ENCODE results near the gene CACTIN. TPM values are rescaled to one million over a fixed set of nuclear protein-coding genes. Genes with fewer than 3 reads are reported as not detected.
A peak's percentile ranks its signal among the peaks of the same experiment; 100 is the strongest.
"Not testable (repeated sequence)": the region's sequence is repeated elsewhere in the genome, so short reads cannot be mapped to it uniquely, and the experiment has no call there.

CACTIN gene
- total and polyA plus RNA-seq, 2 donors, result 11.1 to 27.7 TPM

DNA sequence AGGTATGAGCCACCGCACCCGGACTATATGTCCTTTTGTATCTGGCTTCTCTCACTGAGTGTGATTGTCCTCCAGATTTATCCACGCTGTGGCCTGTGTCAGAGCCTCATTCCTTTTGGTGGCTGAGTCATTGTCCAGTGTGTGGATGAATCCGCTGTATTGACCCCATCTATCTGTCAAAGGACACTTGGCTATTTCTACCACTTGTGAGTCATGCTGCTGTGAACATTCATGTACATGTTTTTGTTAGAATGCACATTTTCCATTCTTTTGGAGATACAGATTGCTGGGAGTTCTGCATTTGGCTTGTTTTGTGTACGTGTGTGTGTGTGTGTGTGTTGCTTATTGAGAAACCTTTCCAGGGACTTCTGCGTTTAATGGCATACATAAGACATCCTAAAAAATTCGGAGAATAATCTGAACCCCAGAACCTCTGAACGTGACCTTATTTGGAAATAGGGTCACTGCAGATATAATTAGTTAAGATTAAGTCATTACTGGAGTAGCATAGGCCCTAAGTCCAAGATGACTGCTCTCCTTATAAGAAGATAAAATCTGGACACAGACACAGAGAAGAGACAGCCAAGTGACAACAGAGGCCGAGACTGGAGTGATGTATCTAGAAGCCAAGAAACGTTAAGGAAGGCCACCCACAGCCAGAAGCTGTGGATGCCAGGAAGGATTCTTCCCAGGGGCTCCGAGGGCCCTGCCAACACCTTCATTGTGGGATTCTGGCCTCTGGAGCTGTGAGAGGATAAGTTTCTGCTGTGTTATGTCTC, 46.2 kb downstream of the CACTIN start:
- WGBS, result 35% methylated on average over 11 of the region's 11 CpGs

DNA sequence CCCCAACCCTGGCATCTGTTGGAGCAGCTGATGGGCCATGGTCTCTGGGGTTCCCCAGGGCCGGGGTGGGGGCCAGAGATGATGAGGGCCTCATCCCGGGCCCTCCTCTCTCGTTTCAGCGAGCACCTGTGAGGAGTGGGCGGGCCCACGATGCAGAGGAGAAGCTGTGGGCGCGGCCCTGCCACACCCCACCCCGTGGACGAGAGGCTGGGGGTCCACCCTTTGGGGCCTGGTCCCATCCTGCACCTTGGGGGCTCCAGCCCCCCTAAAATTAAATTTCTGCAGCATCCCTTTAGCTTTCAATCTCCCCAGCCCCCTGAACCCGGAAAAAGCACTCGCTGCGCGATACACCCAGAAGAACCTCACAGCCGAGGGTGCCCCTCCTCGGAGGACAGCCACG, 48.2 kb downstream of the CACTIN start:
- no peak overlapping the region for H3K4me3 ChIP-seq (ENCODE audit: low read depth, low read length)
- no peak for DNase-seq (ENCODE audit: extremely low spot score)
- no peaks in the 10 kb centered on the region for H3K36me3 ChIP-seq (ENCODE audit: insufficient read depth)
- H3K4me1 ChIP-seq (ENCODE audit: insufficient read depth), result peaks cover 3% of the 10 kb centered on the region
- no peak overlapping the region for H3K27ac ChIP-seq (ENCODE audit: low read depth)
- WGBS, result 79% methylated on average over 17 of the region's 17 CpGs

More for the DNA sequence above, 46.2 kb downstream of the CACTIN start:
- no peak overlapping the region for H3K4me3 ChIP-seq (ENCODE audit: low read depth, low read length)
- H3K36me3 ChIP-seq (ENCODE audit: insufficient read depth), result no peaks in the 10 kb centered on the region
- peaks cover 3% of the 10 kb centered on the region for H3K4me1 ChIP-seq (ENCODE audit: insufficient read depth)
- DNase-seq (ENCODE audit: extremely low spot score), result no peak
- H3K27ac ChIP-seq (ENCODE audit: low read depth), result no peak overlapping the region

DNA sequence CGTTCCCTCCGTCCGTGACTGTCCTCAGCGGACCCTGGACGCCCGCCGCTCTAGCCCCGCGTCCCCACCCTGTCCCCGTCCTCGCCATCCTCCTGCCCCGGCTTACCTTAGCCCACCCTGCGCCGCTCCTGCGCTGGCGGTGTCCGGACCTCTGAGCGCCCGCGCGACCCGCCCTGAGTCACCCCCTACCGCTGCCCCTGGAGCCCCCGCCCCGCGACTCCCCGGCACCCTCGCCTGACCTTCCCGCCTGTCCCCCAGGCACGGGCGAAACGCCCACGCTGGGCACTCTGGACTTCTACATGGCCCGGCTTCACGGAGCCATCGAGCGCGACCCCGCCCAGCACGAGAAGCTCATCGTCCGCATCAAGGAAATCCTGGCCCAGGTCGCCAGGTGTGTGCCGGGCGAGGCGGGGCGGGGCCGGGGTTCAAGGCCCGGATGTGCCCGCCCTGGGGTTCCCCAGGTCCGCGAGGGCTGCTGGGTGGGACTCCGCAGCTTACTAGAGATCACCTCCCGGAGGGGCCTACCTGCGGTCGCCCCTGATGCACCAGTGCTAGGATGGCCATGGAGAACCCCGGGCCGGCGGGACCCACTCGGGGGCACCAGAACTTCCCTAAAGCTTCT, 48.8 kb downstream of the CACTIN start:
- DNase-seq (ENCODE audit: extremely low spot score), result no peak
- H3K4me1 ChIP-seq (ENCODE audit: insufficient read depth), result peaks cover 3% of the 10 kb centered on the region
- H3K27ac ChIP-seq (ENCODE audit: low read depth), result no peak overlapping the region
- no peak overlapping the region for H3K4me3 ChIP-seq (ENCODE audit: low read depth, low read length)
- 79% methylated on average over 60 of the region's 60 CpGs for WGBS
- H3K36me3 ChIP-seq (ENCODE audit: insufficient read depth), result no peaks in the 10 kb centered on the region

DNA sequence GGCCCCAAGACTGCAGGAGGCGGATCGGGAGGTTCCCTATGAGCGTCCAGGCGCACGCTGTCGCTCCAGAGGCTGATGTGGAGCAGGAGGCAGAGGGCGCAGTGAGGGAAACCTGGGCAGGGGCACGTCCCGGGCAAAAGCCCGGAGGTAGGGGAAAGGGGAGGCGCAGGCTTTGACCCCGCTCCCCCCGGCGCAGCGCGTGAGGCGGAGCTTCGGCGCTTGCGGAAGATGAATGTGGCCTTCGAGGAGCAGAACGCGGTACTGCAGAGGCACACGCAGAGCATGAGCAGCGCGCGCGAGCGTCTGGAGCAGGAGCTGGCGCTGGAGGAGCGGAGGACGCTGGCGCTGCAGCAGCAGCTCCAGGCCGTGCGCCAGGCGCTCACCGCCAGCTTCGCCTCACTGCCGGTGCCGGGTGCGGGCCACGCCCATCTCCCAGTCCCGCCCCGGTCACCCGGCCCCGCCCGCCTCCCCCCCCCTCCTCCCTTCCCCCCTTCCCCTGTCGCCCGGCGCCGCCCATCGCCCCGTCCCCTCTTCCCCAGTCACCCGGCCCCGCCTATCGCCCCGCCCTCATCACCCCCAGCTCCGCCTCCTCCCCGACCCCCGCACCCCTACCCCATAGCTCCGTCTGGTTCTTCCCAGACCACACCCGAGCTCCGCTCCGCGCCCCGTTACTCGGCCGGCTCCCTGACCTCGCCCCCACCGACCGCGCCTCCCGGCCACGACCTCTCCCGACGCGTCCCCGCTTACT, 49.7 kb downstream of the CACTIN start:
- 21% methylated on average over 72 of the region's 78 CpGs for WGBS
- Histone ChIP-seq H3K4me1 (ENCODE audit: insufficient read depth) (peaks cover 3% of the 10 kb centered on the region), H3K4me3 (ENCODE audit: low read depth, low read length) (peak overlapping the region; percentile 33), H3K36me3 (ENCODE audit: insufficient read depth) (no peaks in the 10 kb centered on the region), H3K27ac (ENCODE audit: low read depth) (peak overlapping the region; percentile 33)
- no peak for DNase-seq (ENCODE audit: extremely low spot score)

DNA sequence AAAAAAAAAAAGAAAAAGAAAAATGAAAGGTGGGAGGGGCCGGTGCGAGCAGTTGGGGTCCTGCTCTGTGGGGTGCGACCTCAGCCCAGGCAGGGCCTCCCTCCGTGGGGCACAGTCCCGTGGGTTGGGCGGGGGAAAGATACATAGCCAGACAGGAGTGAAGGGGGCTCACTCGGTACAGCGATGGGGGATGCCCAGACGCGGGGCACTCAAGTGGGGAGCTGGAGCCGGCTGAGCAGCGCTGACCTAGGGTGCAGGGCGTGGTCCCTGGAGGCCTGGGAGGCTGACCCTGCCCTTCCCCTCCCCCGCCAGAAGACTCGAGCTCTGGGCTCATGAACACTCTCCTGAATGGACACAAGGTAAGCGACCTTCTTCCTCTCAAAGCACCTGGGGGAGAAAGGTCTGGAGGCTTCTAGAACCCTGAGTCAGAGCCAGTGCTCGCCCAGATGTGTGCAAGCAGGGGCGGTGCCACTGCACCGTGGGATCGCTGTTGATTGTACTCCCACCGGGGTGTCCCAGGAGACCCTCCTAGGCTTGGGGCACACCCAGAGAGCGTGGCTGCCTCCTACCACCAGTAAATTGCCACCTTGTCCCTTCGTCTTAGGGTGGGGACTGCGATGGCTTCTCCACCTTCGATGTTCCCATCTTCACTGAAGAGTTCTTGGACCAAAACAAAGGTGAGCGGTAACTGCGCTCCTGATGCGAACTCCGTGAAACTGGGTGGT, 50.5 kb downstream of the CACTIN start:
- H3K36me3 ChIP-seq (ENCODE audit: insufficient read depth), result no peaks in the 10 kb centered on the region
- DNase-seq (ENCODE audit: extremely low spot score), result no peak
- peak overlapping the region; percentile 33 for H3K4me3 ChIP-seq (ENCODE audit: low read depth, low read length)
- 76% methylated on average over 29 of the region's 29 CpGs for WGBS
- peaks cover 3% of the 10 kb centered on the region for H3K4me1 ChIP-seq (ENCODE audit: insufficient read depth)
- H3K27ac ChIP-seq (ENCODE audit: low read depth), result no peak overlapping the region

DNA sequence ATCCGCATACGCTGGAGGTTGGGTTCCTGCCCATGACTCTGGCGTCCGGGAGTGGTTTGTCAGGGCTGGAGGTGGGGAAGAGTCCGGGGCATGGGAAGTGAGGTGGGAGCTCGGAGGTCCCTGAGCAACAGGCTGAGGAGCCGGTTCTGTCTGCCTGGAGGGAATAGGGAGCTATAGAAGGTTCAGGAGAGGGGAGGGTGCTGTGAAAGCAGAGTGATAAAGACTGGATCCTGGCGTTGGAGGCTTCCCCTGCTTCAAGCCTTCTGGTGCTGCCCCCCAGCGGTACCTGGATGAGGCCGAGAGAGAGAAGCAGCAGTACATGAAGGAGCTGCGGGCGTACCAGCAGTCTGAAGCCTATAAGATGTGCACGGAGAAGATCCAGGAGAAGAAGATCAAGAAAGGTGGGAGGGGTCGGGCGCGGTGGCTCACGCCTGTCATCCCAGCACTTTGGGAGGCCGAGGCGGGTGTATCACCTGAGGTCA, 51.3 kb downstream of the CACTIN start:
- H3K36me3 ChIP-seq (ENCODE audit: insufficient read depth), result no peaks in the 10 kb centered on the region
- H3K4me3 ChIP-seq (ENCODE audit: low read depth, low read length), result no peak overlapping the region
- DNase-seq (ENCODE audit: extremely low spot score), result no peak
- WGBS, result 91% methylated on average over 19 of the region's 19 CpGs
- no peak overlapping the region for H3K27ac ChIP-seq (ENCODE audit: low read depth)
- H3K4me1 ChIP-seq (ENCODE audit: insufficient read depth), result peaks cover 3% of the 10 kb centered on the region

DNA sequence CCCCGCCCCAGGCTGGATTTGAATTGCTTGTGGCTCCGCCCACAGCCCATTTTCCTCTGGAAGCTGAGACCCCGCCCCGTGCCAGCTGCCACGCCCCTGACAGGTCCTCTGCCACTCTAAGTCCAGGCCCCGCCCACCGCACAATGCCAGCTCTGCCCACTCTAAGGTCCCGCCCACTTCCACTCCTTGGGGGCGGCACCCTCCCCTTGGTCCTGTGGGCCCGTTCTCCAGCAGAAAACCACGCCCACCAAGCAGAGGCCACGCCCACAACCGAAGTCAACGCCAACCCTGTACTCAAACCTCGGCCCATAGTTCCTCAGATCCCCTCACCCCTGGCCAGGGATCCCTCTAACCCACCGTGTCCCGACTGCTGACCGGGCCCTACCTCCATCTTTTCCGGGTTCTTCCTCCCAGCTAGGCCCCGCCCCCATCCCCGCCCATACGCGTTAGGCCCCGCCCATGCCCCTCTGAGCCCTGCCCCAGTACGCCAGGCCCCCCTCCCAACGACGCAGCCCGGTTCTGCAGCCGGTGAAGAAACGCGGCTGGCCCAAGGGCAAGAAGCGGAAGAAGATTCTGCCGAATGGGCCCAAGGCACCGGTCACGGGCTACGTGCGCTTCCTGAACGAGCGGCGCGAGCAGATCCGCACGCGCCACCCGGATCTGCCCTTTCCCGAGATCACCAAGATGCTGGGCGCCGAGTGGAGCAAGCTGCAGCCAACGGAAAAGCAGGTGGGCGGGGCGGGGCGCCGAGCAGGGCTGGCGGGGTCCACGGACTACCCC, 52.5 kb downstream of the CACTIN start:
- no peak overlapping the region for H3K27ac ChIP-seq (ENCODE audit: low read depth)
- 56% methylated on average over 55 of the region's 55 CpGs for WGBS
- no peak for DNase-seq (ENCODE audit: extremely low spot score)
- peak overlapping the region; percentile 94 for H3K4me3 ChIP-seq (ENCODE audit: low read depth, low read length)
- H3K4me1 ChIP-seq (ENCODE audit: insufficient read depth), result peaks cover 3% of the 10 kb centered on the region
- H3K36me3 ChIP-seq (ENCODE audit: insufficient read depth), result no peaks in the 10 kb centered on the region

DNA sequence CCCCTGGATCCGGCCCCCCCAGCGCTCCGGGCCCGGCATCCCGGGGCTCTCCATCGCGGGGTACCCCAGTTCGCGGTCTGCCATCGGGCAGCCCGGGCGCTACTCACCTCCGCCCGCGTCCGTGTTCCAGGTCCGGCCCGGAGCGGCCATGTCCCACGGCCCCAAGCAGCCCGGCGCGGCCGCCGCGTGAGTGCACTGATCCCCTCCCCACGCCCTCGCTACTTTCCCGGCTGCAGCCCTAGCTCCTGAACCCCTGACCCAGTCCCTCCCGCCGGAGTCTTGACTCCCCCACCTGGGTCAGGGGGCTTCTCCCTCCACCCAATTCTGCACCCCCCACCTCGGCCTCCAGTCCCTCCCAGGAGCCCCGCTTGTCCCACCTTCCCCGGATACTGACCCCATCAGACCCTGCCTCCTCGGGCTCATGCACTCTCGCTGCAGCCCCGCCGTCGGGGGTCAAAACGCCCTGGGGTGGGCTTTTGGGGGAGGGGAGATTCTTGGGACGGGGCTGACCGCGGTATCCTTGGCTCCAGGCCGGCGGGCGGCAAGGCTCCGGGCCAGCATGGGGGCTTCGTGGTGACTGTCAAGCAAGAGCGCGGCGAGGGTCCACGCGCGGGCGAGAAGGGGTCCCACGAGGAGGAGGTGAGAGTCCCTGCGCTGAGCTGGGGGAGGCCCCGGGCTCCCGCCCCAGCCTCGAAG, 53.3 kb downstream of the CACTIN start:
- Histone ChIP-seq H3K27ac (ENCODE audit: low read depth) (peak overlapping the region; percentile 45), H3K4me3 (ENCODE audit: low read depth, low read length) (peak overlapping the region; percentile 94), H3K4me1 (ENCODE audit: insufficient read depth) (peaks cover 3% of the 10 kb centered on the region), H3K36me3 (ENCODE audit: insufficient read depth) (no peaks in the 10 kb centered on the region)
- WGBS, result under 1% methylated on average over 60 of the region's 60 CpGs
- no peak for DNase-seq (ENCODE audit: extremely low spot score)

DNA sequence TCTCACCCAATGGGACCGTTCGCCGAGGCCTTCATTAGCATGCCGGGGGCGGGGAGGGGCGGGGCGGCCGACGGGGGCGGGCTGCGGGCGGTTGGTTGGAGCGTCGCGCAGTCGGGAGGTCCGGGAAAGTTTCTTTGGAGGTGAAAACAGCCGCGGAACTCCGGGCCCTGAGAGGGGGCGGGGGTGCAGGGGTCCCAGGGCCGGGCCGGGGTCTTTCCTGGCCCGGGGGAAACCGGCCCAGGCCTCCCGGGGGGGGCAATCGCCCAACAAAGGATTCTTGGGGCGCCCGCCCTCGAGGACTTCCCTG, 53.8 kb downstream of the CACTIN start, which contains the start of gene HMG20B:
Gene HMG20B, plus strand, starts transcription at position 90 of the 307 bp plus-strand sequence. CDS start 366 bp downstream, outside the sequence.
- peak within 1 kb of the TSS; percentile 94 for H3K4me3 ChIP-seq (ENCODE audit: low read depth, low read length)
- no peak for DNase-seq (ENCODE audit: extremely low spot score)
- peaks cover 3% of the 10 kb centered on the region for H3K4me1 ChIP-seq (ENCODE audit: insufficient read depth)
- WGBS, result under 1% methylated on average over 30 of the region's 30 CpGs
- peak within 1 kb of the TSS; percentile 45 for H3K27ac ChIP-seq (ENCODE audit: low read depth)
- H3K36me3 ChIP-seq (ENCODE audit: insufficient read depth), result no peaks in the 10 kb centered on the region

DNA sequence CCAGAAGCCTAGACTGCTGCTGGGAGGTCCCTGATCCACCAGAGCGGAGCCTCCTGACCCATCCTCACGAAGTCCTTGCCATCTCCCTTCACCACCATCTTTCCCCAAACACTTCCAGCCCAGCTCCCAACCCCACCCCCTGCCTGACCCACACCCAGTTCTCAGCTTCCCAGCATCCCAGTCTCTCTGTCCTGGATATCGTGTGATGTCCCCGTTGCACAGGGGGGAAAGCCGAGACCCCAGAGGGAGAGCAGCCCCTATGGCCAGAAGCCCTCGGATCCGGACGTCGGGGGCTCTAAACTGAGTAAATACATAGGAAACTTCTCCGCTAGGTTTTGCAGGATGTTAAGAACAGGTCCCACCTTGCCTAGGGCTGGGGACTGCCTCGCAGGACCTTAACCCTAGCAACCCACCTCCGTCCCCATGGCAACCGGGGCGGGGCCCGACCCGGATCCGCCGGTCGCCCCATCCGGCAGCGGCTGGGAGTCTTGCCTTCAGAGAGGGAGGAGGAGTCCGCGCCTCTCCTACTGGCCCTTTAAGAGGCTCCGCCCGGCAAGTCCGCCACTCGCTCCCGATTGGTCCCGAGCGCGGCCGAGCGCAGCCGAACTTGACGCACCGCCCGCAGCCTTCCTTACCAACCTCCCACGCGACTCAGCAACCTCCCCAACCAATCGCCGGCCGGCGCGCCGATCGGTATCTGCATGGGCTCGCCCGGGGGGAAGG, 54.3 kb downstream of the CACTIN start:
- WGBS, result 1% methylated on average over 48 of the region's 48 CpGs
- H3K36me3 ChIP-seq (ENCODE audit: insufficient read depth), result no peaks in the 10 kb centered on the region
- peaks cover 3% of the 10 kb centered on the region for H3K4me1 ChIP-seq (ENCODE audit: insufficient read depth)
- no peak overlapping the region for H3K27ac ChIP-seq (ENCODE audit: low read depth)
- peak overlapping the region; percentile 94 for H3K4me3 ChIP-seq (ENCODE audit: low read depth, low read length)
- DNase-seq (ENCODE audit: extremely low spot score), result peak; percentile 97

DNA sequence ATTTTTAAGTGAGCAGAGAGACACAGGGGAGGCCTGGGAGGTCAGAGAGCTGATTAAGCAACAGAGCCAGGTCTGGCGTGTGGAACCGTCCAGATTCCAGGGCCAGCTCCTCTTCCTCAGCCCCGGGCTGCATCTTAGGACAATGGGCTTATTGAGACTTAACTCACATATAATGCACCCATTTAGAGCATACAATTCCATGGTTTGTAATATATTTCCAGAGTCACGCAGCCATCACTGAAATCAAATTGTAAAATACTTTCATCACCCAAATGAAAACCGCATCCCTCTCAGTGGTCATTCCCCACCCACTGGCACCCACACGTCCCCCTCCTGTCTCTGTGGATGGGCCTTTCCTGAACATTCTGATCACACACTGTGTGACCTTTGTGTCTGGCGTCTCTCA, 56.0 kb downstream of the CACTIN start:
- Histone ChIP-seq H3K27ac (ENCODE audit: low read depth) (no peak overlapping the region), H3K4me3 (ENCODE audit: low read depth, low read length) (no peak overlapping the region), H3K36me3 (ENCODE audit: insufficient read depth) (no peaks in the 10 kb centered on the region), H3K4me1 (ENCODE audit: insufficient read depth) (no peaks in the 10 kb centered on the region)
- WGBS, result 88% methylated on average over 7 of the region's 7 CpGs
- no peak for DNase-seq (ENCODE audit: extremely low spot score)

DNA sequence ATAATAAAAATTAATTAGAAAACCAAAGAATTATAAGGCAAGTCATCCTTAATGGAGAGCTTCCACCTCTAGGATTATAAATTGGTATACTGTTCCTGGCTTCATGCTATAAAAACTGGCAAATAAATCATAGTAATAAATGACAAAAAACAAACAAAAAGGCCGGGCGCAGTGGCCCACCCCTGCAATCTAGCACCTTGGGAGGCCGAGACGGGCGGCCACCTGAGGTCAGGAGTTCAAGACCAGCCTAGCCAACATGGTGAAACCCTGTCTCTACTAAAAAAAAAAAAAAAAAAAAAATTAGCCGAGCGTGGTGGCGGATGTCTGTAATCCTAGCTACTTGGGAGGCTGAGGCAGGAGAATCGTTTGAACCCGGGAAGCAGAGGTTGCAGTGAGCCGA, 56.5 kb downstream of the CACTIN start:
- not testable (repeated sequence) for DNase-seq (ENCODE audit: extremely low spot score)

More for the DNA sequence above, 56.5 kb downstream of the CACTIN start:
- H3K27ac ChIP-seq (ENCODE audit: low read depth); H3K36me3 ChIP-seq (ENCODE audit: insufficient read depth); H3K4me3 ChIP-seq (ENCODE audit: low read depth, low read length); H3K4me1 ChIP-seq (ENCODE audit: insufficient read depth): not testable (repeated sequence)
- WGBS, result 76% methylated on average over 11 of the region's 11 CpGs

Data from urinary bladder (tissue), 4 donors.